CD4-positive, CD25-positive, alpha-beta regulatory T cell (primary cell): ENCODE data around the gene INSM2. TPM values are rescaled to one million over a fixed set of nuclear protein-coding genes. Genes with fewer than 3 reads are reported as not detected.

Experiments
- ATAC-seq, 2 donors: fragments of 150-1000 bp; cut with Tn5 transposase; one replicate each; pipeline ENCODE4 v1.10.0; 2021; ENCODE audit warnings: low read depth in 2 of 2, moderate number of reproducible peaks in 2 of 2, moderate library complexity in 1 of 2
- DNase-seq, 3 donors: peaks; one replicate each; pipeline versions ENCODE4 v3.0.0 to v3.0.0-alpha.2; 2012 to 2022; ENCODE audit warnings: mixed read lengths in 1 of 3
- H3K27ac ChIP-seq: one replicate; pipeline ENCODE4 v1.7.0; 2013; ENCODE audit warnings: mild to moderate bottlenecking, low read length; ENCODE audit not compliant: insufficient read depth, poor library complexity, severe bottlenecking
- H3K27me3 ChIP-seq: one replicate; pipeline ENCODE4 v1.7.0; 2013; ENCODE audit warnings: low read length; ENCODE audit not compliant: control insufficient read depth, insufficient read depth
- H3K36me3 ChIP-seq: one replicate; pipeline ENCODE4 v1.7.0; 2013; ENCODE audit warnings: mild to moderate bottlenecking, low read length, moderate library complexity; ENCODE audit not compliant: control insufficient read depth, insufficient read depth
- H3K4me1 ChIP-seq: 2 replicates; pipeline ENCODE4 v1.7.0; 2013; ENCODE audit warnings: mild to moderate bottlenecking, low read length; ENCODE audit not compliant: insufficient read depth, control insufficient read depth, poor library complexity, severe bottlenecking
- H3K4me3 ChIP-seq: one replicate; pipeline ENCODE4 v1.7.0; 2013; ENCODE audit warnings: low read depth, mild to moderate bottlenecking, low read length, moderate library complexity
- H3K9me3 ChIP-seq, 2 experiments: 1 replicate in 1 of 2; 2 replicates in 1 of 2; pipeline ENCODE4 v1.7.0; 2013; ENCODE audit warnings: low read length in 2 of 2, mild to moderate bottlenecking in 1 of 2, moderate library complexity in 1 of 2; ENCODE audit not compliant: control insufficient read depth in 2 of 2
- H3K27ac Mint-ChIP-seq, 3 donors: one replicate each; pipeline ENCODE4 v1.8.0; 2020 to 2022; ENCODE audit warnings: mild to moderate bottlenecking in 3 of 3, mixed read lengths in 3 of 3, moderate library complexity in 2 of 3
- H3K27me3 Mint-ChIP-seq: one replicate; pipeline ENCODE4 v1.8.0; 2022; ENCODE audit warnings: mild to moderate bottlenecking, mixed read lengths
- H3K36me3 Mint-ChIP-seq: one replicate; pipeline ENCODE4 v1.8.0; 2020; ENCODE audit warnings: mixed read lengths
- H3K4me1 Mint-ChIP-seq, 4 donors: one replicate each; pipeline ENCODE4 v1.8.0; 2020 to 2022; ENCODE audit warnings: mixed read lengths in 4 of 4, mild to moderate bottlenecking in 1 of 4
- H3K4me3 Mint-ChIP-seq, 4 donors: one replicate each; pipeline ENCODE4 v1.8.0; 2020 to 2022; ENCODE audit warnings: mild to moderate bottlenecking in 4 of 4, mixed read lengths in 4 of 4, moderate library complexity in 3 of 4
- H3K9me3 Mint-ChIP-seq, 7 donors: one replicate each; pipeline ENCODE4 v1.8.0; 2020 to 2022; ENCODE audit warnings: mixed read lengths in 7 of 7, mild to moderate bottlenecking in 3 of 7, moderate library complexity in 2 of 7
- polyA plus RNA-seq, 4 donors: library from polyadenylated mRNA; unstranded; fragments of 300-500 nt; fragmentation: Illumina TruSeq; gene quantifications; one replicate each; pipeline ENCODE4 v1.2.3, GENCODE V29; 2021
- total RNA-seq: library from RNA; stranded (reverse); gene quantifications from one replicate; pipeline ENCODE4 v1.2.3, GENCODE V29; 2022

INSM2 gene
- total and polyA plus RNA-seq, 5 donors from 2014 or later: not detected

DNA sequence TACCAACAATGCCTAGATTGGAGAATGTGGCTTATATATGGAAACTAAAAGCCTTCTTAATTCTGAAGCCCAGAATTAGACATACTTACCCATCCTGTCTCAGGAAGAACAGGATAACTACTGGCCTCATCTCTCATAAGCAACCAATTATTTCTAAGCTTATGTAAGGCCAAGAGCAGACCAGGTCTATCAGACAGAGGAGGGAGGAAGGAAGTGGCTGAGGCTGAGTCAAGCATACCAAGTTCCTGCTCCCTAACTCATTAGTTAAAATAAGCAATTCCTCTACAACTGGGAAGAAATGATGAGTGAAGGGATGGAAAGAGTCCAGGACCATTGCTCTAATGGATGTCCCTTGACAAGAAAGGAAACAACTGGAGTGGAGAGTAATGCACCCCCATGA, 27.0 kb upstream of the INSM2 start:
- Mint-ChIP-seq H3K4me3 (no peak overlapping the region), H3K27ac (no peak overlapping the region), H3K36me3 (no peaks in the 10 kb centered on the region), H3K9me3 (peaks cover 0 to 3% (median 0%) of the 10 kb centered on the region in 7 donors), H3K4me1 (peaks cover 0 to 5% (median 0%) of the 10 kb centered on the region in 4 donors), H3K27me3 (peaks cover 11% of the 10 kb centered on the region)
- Histone ChIP-seq H3K4me3 (no peak overlapping the region), H3K36me3 (no peaks in the 10 kb centered on the region), H3K4me1 (no peaks in the 10 kb centered on the region), H3K27me3 (no peaks in the 10 kb centered on the region), H3K9me3 (no peaks in the 10 kb centered on the region), H3K27ac (no peak overlapping the region)
- ATAC-seq (no peak), DNase-seq (peak in 1 of 3 donors; percentile 3)

DNA sequence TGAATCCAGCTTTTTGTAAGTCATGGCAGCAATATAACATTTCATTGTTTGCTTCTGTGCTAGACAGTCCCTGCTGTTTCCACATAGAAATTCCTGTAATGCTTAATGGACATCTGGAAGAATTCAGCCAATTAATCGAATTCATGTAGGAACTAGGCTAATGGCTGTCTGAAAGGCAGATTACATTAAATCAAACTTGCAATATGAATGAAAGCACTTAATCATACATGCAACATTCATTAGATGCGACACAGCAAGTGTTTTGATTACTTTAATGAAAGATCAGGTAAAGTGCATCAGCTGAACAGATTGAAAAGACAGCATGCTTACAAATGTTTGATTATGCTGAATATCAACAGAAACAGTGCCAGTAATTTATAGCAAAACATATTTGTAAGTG, 24.1 kb upstream of the INSM2 start:
- Histone ChIP-seq H3K27me3 (no peaks in the 10 kb centered on the region), H3K36me3 (no peaks in the 10 kb centered on the region), H3K4me3 (no peak overlapping the region), H3K4me1 (no peaks in the 10 kb centered on the region), H3K9me3 (no peaks in the 10 kb centered on the region), H3K27ac (no peak overlapping the region)
- peaks cover 0 to 5% (median 0%) of the 10 kb centered on the region in 4 donors for H3K4me1 Mint-ChIP-seq
- no peak for ATAC-seq
- DNase-seq: no peak
- H3K27me3 Mint-ChIP-seq: peaks cover 9% of the 10 kb centered on the region
- no peak overlapping the region for H3K27ac Mint-ChIP-seq
- no peak overlapping the region for H3K4me3 Mint-ChIP-seq
- H3K9me3 Mint-ChIP-seq: peaks cover 0 to 6% (median 0%) of the 10 kb centered on the region in 7 donors
- H3K36me3 Mint-ChIP-seq: no peaks in the 10 kb centered on the region

DNA sequence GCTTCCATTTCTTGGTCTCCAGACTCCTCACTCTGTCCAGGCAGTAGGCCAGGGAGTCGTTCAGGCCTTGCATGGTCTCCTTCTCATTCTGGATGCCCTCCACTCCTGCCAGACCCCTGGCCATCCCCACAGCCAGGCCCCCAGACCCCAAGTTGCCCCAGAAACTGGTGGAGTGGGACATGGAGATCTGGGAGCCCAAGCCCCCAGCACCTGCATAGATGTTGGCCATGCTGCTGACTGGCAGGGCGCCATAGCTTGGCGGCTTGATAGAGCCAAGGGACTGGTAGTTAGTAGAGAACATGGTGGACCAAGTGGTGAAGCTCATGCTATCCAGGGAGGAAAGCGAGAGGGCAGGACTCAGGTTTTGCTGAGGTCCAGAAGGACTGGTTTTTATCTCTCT, 21.2 kb upstream of the INSM2 start:
- Mint-ChIP-seq H3K9me3 (peaks cover 0 to 3% (median 0%) of the 10 kb centered on the region in 7 donors), H3K27me3 (peaks cover 15% of the 10 kb centered on the region), H3K4me3 (no peak overlapping the region), H3K4me1 (no peaks in the 10 kb centered on the region), H3K36me3 (no peaks in the 10 kb centered on the region), H3K27ac (no peak overlapping the region)
- Histone ChIP-seq H3K27ac (no peak overlapping the region), H3K4me1 (no peaks in the 10 kb centered on the region), H3K4me3 (no peak overlapping the region), H3K27me3 (no peaks in the 10 kb centered on the region), H3K36me3 (no peaks in the 10 kb centered on the region), H3K9me3 (no peaks in the 10 kb centered on the region)
- ATAC-seq (no peak), DNase-seq (no peak)

DNA sequence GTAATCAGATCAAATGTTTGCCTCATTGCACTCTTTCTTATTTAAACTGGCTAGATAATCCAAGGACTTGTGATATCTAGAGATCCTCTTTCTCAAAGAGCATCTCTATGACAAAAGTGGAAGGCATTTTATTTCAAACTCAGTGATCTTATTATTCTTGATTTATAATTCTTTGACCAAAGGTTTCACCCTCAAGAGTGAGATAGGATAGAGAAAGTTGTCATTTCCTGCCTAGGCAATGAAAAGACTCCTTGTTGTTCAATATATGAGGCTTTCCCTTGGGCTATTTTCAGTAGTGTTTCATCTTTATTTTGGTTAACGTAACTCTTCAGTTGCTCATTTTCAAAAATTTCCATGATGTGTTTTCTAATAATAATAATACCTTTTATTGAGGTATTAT, 18.0 kb upstream of the INSM2 start:
- no peaks in the 10 kb centered on the region for H3K36me3 Mint-ChIP-seq
- H3K4me3 Mint-ChIP-seq: no peak overlapping the region
- H3K4me3 ChIP-seq: no peak overlapping the region
- H3K27ac ChIP-seq: no peak overlapping the region
- no peaks in the 10 kb centered on the region for H3K36me3 ChIP-seq
- H3K27me3 ChIP-seq: peaks cover 6% of the 10 kb centered on the region
- H3K4me1 ChIP-seq: no peaks in the 10 kb centered on the region
- no peaks in the 10 kb centered on the region for H3K4me1 Mint-ChIP-seq
- ATAC-seq (no peak), DNase-seq (no peak)
- no peak overlapping the region for H3K27ac Mint-ChIP-seq
- peaks cover 34% of the 10 kb centered on the region for H3K27me3 Mint-ChIP-seq
- H3K9me3 ChIP-seq: no peaks in the 10 kb centered on the region
- peaks cover 0 to 3% (median 0%) of the 10 kb centered on the region in 7 donors for H3K9me3 Mint-ChIP-seq

DNA sequence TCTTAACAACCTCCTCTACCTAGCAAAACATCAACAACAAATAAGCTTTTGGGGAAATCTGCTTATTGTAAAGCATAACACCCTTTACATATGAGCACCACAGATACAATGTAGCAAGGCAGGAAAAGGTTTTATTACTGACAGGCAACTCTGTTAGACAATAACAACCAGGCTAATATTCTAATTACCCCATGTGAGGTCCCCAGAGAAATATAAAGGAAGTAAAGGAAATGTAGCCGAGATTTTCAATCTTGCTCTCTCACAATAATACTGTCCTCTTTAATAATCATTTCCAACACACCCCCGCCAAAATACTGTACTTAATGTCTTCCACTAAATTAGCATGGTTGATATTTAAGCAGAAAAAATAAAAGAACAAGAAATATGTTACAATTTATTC, 14.0 kb upstream of the INSM2 start:
- no peak overlapping the region for H3K27ac Mint-ChIP-seq
- H3K36me3 Mint-ChIP-seq: no peaks in the 10 kb centered on the region
- H3K27ac ChIP-seq: no peak overlapping the region
- DNase-seq (no peak), ATAC-seq (no peak)
- no peaks in the 10 kb centered on the region for H3K4me1 ChIP-seq
- H3K27me3 ChIP-seq: peaks cover 7% of the 10 kb centered on the region
- no peaks in the 10 kb centered on the region for H3K9me3 ChIP-seq
- no peak overlapping the region for H3K4me3 ChIP-seq
- no peak overlapping the region for H3K4me3 Mint-ChIP-seq
- peaks cover 0 to 2% (median 0%) of the 10 kb centered on the region in 7 donors for H3K9me3 Mint-ChIP-seq
- no peaks in the 10 kb centered on the region for H3K4me1 Mint-ChIP-seq
- peaks cover 47% of the 10 kb centered on the region for H3K27me3 Mint-ChIP-seq
- no peaks in the 10 kb centered on the region for H3K36me3 ChIP-seq

DNA sequence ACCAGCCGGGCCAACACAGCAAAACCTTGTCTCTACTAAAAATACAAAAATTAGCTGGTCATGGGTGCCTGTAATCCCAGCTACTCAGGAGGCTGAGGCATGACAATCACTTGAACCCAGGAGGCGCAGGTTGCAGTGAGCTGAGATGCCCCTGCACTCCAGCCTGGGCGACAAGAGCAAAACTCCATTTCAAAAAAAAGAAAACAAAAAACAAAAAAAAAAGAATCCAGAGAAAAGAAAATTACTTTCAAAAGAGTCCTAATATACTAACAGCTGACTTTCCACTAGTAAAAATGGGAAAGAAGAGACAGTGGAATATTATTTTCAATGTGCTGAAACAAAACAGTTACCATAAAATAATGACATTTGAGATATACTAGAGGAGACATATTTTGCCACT, 8.3 kb upstream of the INSM2 start:
- Mint-ChIP-seq H3K9me3 (peaks cover 0 to 5% (median 0%) of the 10 kb centered on the region in 7 donors), H3K4me1 (no peaks in the 10 kb centered on the region), H3K36me3 (no peaks in the 10 kb centered on the region), H3K27me3 (peaks cover 57% of the 10 kb centered on the region), H3K27ac (no peak overlapping the region), H3K4me3 (no peak overlapping the region)
- no peak overlapping the region for H3K4me3 ChIP-seq
- DNase-seq (no peak), ATAC-seq (no peak)
- H3K4me1 ChIP-seq: no peaks in the 10 kb centered on the region
- H3K9me3 ChIP-seq: no peaks in the 10 kb centered on the region
- H3K27ac ChIP-seq: no peak overlapping the region
- peaks cover 25% of the 10 kb centered on the region for H3K27me3 ChIP-seq
- no peaks in the 10 kb centered on the region for H3K36me3 ChIP-seq

DNA sequence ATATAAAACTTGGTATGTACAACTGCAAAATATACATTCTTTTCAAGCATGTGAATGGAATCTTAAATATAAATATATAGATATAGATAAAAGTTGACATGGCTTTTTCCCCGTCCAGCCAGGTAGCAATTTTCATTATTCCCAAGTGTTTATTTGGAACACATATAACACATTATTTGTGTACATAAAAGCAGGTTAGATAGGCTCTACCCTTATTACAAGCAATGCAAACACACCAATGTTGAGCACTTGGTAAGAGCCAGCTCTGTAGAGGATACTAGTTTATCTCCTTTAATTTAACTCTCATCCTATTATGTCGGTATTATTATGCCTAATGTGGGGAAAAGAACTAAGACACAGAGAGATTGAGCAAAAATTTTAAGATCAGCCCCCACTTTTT, 7.0 kb upstream of the INSM2 start:
- no peak overlapping the region for H3K4me3 Mint-ChIP-seq
- Histone ChIP-seq H3K27me3 (peaks cover 33% of the 10 kb centered on the region), H3K36me3 (no peaks in the 10 kb centered on the region), H3K4me1 (no peaks in the 10 kb centered on the region), H3K27ac (no peak overlapping the region), H3K9me3 (no peaks in the 10 kb centered on the region), H3K4me3 (no peak overlapping the region)
- H3K27me3 Mint-ChIP-seq: peaks cover 66% of the 10 kb centered on the region
- peaks cover 0 to 5% (median 0%) of the 10 kb centered on the region in 7 donors for H3K9me3 Mint-ChIP-seq
- no peaks in the 10 kb centered on the region for H3K4me1 Mint-ChIP-seq
- no peak overlapping the region for H3K27ac Mint-ChIP-seq
- DNase-seq (no peak), ATAC-seq (no peak)
- H3K36me3 Mint-ChIP-seq: no peaks in the 10 kb centered on the region

DNA sequence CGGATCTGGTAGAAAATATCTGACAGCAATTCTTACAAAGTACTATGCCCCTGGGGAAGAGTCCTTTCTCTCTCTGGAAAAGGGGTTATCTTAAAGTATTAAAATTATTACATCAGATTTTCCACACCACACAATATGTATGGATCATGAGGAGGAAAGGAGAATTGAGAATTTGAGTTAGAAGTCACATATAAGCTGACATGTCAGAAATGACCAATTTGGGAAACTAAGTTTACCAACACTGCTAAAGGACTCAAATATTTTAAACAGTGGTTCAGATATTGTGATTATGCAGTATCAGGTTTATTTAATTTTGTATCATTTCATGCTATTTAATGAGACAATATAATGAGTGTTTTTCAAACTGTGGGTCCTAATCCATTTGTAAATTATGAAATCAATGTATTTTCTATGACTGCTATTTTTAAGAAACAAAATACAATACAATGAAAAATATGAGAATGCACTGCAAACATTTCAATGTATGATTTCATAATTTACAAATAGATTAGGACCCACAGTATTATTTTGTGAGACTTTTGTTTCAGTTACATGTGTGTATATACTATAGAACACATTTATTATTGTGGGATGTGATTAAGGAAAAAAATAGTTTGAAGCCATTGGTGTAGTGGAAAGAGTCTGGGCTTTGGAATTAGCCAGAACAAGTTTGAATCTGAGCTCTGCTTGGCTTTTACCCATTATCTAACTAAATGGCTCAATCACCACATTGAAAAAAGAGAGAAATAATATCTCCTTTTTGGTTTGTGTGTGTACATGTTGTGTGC, 1.8 kb upstream of the INSM2 start:
- Mint-ChIP-seq H3K27me3 (peaks cover 75% of the 10 kb centered on the region), H3K36me3 (no peaks in the 10 kb centered on the region), H3K27ac (no peak overlapping the region), H3K4me1 (peaks cover 6 to 16% (median 9%) of the 10 kb centered on the region in 4 donors), H3K9me3 (peaks cover 0 to 2% (median 0%) of the 10 kb centered on the region in 7 donors), H3K4me3 (peak overlapping the region in 2 of 4 donors; percentile 53 to 89)
- H3K27ac ChIP-seq: no peak overlapping the region
- peaks cover 30% of the 10 kb centered on the region for H3K4me1 ChIP-seq
- H3K27me3 ChIP-seq: peaks cover 50% of the 10 kb centered on the region
- no peaks in the 10 kb centered on the region for H3K9me3 ChIP-seq
- H3K36me3 ChIP-seq: no peaks in the 10 kb centered on the region
- no peak overlapping the region for H3K4me3 ChIP-seq
- no peak for DNase-seq
- no peak for ATAC-seq
